Right atrium auricular region (tissue), 2 donors: ENCODE measurements around the gene UVRAG. TPM values are rescaled to one million over a fixed set of nuclear protein-coding genes. Genes with fewer than 3 reads are reported as not detected.

Experiments used
- DNase-seq: peaks from one replicate; pipeline ENCODE4 v3.0.0-alpha.2; 2019; ENCODE audit warnings: low spot score
- H3K27ac ChIP-seq, 2 donors: fragments of 200-600 bp; sonication (generic); 1 replicate in 1 of 2; 2 replicates in 1 of 2; pipeline ENCODE4 v1.5.1; 2016 to 2019
- H3K27me3 ChIP-seq, 2 donors: fragments of 200-600 bp; sonication (generic); one replicate each; pipeline versions ENCODE4 v1.5.1 to v1.6.0; 2017 to 2019
- H3K36me3 ChIP-seq: fragments of 200-600 bp; sonication (generic); one replicate; pipeline ENCODE4 v1.5.1; 2016
- H3K4me1 ChIP-seq, 2 donors: fragments of 200-600 bp; sonication (generic); one replicate each; pipeline versions ENCODE4 v1.5.1 to v1.6.0; 2017 to 2019
- H3K4me3 ChIP-seq, 2 donors: fragments of 200-600 bp; sonication (generic); 1 replicate in 1 of 2; 2 replicates in 1 of 2; pipeline ENCODE4 v1.5.1; 2017 to 2019; ENCODE audit warnings: mild to moderate bottlenecking in 1 of 2, moderate library complexity in 1 of 2
- H3K9me3 ChIP-seq, 2 donors: fragments of 200-600 bp; sonication (generic); one replicate each; pipeline ENCODE4 v1.5.1; 2019
- CTCF ChIP-seq, 2 donors: fragments of 200-600 bp; sonication (generic); IDR thresholded peaks; one replicate each; pipeline ENCODE4 v1.5.1; 2019; ENCODE audit warnings: antibody characterized with exemption in 2 of 2
- total RNA-seq, 2 donors: library from RNA; depleted of rRNA; stranded (reverse); fragments of >200 nt; gene quantifications; one replicate each; pipeline ENCODE4 v1.1.0, GENCODE V29; 2016

Gene UVRAG
- total RNA-seq, 2 donors from 2014 or later: 13.2 to 13.9 TPM

DNA sequence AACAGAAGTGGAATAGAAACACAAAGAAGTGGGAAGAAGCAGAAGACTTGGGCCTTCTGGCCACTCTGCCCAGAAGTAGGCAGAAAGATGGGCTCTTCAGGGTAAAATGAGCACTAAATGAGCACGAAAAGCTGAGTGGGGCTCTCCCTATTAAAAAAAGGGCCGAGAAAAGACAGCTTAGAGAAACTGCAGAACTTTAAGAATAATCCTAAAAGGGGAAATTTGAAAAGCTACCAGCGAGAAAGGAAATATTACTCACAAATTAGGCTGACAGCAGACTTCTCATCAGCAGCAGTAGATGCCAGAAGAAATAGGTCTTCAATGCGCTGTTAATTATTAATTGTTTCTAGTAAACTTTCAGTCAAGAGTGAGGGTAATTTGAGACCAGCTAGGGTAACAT lies 78.2 kb downstream of the UVRAG start:
- no peak overlapping the region for H3K27ac ChIP-seq
- H3K9me3 ChIP-seq: no peaks in the 10 kb centered on the region
- H3K36me3 ChIP-seq: peaks cover 12% of the 10 kb centered on the region
- TF ChIP-seq CTCF (IDR thresholded peaks at IDR 0.05): no peak
- H3K4me3 ChIP-seq: no peak overlapping the region
- H3K27me3 ChIP-seq: no peaks in the 10 kb centered on the region
- DNase-seq: no peak
- H3K4me1 ChIP-seq: no peaks in the 10 kb centered on the region

DNA sequence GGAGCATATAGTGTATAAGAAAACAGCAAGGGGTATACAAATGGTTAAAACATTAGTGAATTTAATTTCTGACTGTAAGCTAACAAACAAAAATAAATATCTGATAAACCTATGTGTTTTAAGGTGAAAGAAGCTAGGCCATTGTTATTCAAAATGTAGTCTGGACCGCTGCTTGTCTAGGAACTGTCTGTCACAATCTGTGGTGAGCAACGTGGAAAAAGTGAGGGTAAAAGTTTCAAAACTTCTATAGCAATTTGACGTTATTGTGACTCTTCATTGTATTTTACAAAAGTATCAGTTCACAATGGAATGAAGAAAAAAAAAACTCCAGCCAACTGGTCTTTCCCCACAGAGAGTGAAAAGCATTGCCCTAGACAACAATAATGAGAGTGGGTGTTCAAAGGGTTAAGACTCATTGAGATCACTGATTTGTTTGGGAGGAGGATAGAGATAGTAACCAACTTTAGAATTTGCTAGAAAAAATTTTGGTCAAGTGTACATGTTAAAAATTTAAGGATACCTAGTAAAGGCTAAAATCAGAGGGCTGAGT lies 79.1 kb downstream of the UVRAG start:
- TF ChIP-seq CTCF (IDR thresholded peaks at IDR 0.05): no peak
- Histone ChIP-seq H3K9me3 (no peaks in the 10 kb centered on the region), H3K27me3 (no peaks in the 10 kb centered on the region), H3K27ac (no peak overlapping the region), H3K4me1 (no peaks in the 10 kb centered on the region), H3K4me3 (no peak overlapping the region), H3K36me3 (peaks cover 12% of the 10 kb centered on the region)
- no peak for DNase-seq

DNA sequence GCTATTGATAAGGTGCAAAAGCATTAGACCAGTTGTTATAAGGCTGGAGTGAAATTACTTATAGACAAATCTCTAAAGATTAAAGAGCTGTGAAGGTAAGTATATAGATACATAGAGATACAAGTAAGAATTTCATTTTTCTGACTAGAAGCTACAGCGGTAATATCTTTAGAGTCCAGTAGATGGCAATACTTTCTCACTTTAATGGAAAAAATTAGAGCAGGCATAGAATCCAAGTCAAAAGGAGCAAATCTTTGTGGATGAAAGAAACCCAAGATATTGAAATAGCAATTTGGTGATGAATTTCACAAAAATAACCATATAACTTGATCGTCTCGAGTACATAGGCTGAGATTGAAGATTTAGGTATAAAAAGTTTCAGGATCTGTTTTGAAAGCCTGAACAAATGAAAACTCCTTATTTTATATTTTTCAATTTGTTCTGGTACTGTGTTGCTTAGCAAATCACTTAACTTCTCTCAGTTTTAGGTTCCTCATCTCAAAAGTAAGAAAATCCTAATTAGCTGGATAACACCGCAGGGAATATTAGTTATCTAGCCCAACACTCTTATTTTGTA lies 81.9 kb downstream of the UVRAG start:
- no peaks in the 10 kb centered on the region for H3K9me3 ChIP-seq
- no peak for DNase-seq
- H3K27ac ChIP-seq: no peak overlapping the region
- TF ChIP-seq CTCF (IDR thresholded peaks at IDR 0.05): peak; percentile 52 to 78
- H3K36me3 ChIP-seq: peaks cover 12% of the 10 kb centered on the region
- no peaks in the 10 kb centered on the region for H3K27me3 ChIP-seq
- no peaks in the 10 kb centered on the region for H3K4me1 ChIP-seq
- H3K4me3 ChIP-seq: no peak overlapping the region

- no peak for TF ChIP-seq CTCF (IDR thresholded peaks at IDR 0.05)
Observed at GRCh38 chr11:75898871-75899270, 83.9 kb downstream of the UVRAG start.

GRCh38 chr11:75899806-75900205 lies 84.8 kb downstream of the UVRAG start:
- DNase-seq: no peak
- no peak overlapping the region for H3K27ac ChIP-seq
- no peak overlapping the region for H3K4me3 ChIP-seq
- H3K27me3 ChIP-seq: no peaks in the 10 kb centered on the region
- no peak for TF ChIP-seq CTCF (IDR thresholded peaks at IDR 0.05)
- no peaks in the 10 kb centered on the region for H3K36me3 ChIP-seq
- H3K4me1 ChIP-seq: peaks cover 0 to 11% of the 10 kb centered on the region in 2 donors
- H3K9me3 ChIP-seq: no peaks in the 10 kb centered on the region

More at GRCh38 chr11:75898871-75899270, 83.9 kb downstream of the UVRAG start:
- Histone ChIP-seq H3K4me1 (peaks cover 0 to 4% of the 10 kb centered on the region in 2 donors), H3K27ac (no peak overlapping the region), H3K4me3 (no peak overlapping the region), H3K27me3 (no peaks in the 10 kb centered on the region), H3K9me3 (no peaks in the 10 kb centered on the region), H3K36me3 (no peaks in the 10 kb centered on the region)
- DNase-seq: no peak

DNA sequence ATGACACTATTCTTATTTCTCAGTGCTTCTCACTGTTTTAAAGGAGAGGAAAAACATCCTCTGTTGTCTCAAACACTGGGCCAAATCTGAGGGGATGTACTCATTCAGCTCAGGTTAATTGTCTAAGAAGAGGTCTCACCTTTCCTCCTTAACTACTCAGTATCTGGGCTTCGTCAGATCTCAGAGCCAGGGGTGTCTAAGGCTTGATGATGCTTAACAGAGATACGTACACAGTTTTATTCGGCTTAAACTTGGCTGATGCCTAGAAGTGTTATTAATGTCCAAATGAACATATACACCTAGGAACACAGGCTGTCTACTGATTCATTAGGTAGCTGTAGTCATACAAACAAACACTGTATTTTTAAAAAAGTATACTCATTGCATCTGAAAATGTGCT lies 85.8 kb downstream of the UVRAG start:
- no peaks in the 10 kb centered on the region for H3K36me3 ChIP-seq
- H3K4me3 ChIP-seq: no peak overlapping the region
- no peaks in the 10 kb centered on the region for H3K27me3 ChIP-seq
- no peaks in the 10 kb centered on the region for H3K9me3 ChIP-seq
- H3K27ac ChIP-seq: no peak overlapping the region
- peaks cover 0 to 11% of the 10 kb centered on the region in 2 donors for H3K4me1 ChIP-seq
- DNase-seq: no peak
- TF ChIP-seq CTCF (IDR thresholded peaks at IDR 0.05): no peak
